Activated naive CD8-positive, alpha-beta T cell treated with anti-CD3 and anti-CD28 coated beads for 36 hours (primary cell): ENCODE results near the gene GPR39. TPM values are rescaled to one million over a fixed set of nuclear protein-coding genes. Genes with fewer than 3 reads are reported as not detected.

Experiments
- DNase-seq: peaks from one replicate; pipeline ENCODE4 v3.0.0; 2021
- H3K27ac Mint-ChIP-seq: one replicate; pipeline ENCODE4 v1.8.0; 2022; ENCODE audit warnings: mild to moderate bottlenecking, moderate library complexity, mixed read lengths
- H3K27me3 Mint-ChIP-seq: one replicate; pipeline ENCODE4 v1.8.0; 2022; ENCODE audit warnings: mild to moderate bottlenecking, mixed read lengths
- H3K36me3 Mint-ChIP-seq: one replicate; pipeline ENCODE4 v1.8.0; 2021; ENCODE audit warnings: mild to moderate bottlenecking, mixed read lengths
- H3K4me1 Mint-ChIP-seq: one replicate; pipeline ENCODE4 v1.8.0; 2021; ENCODE audit warnings: mixed read lengths
- H3K4me3 Mint-ChIP-seq: one replicate; pipeline ENCODE4 v1.8.0; 2022; ENCODE audit warnings: mild to moderate bottlenecking, moderate library complexity, mixed read lengths
- H3K9me3 Mint-ChIP-seq: one replicate; pipeline ENCODE4 v1.8.0; 2022; ENCODE audit warnings: mixed read lengths
- total RNA-seq, 2 experiments: library from RNA; stranded (reverse); gene quantifications; one replicate each; pipeline ENCODE4 v1.2.3, GENCODE V29; 2021

The GPR39 gene
- total RNA-seq, 2 experiments from 2014 or later: not detected

- Mint-ChIP-seq H3K4me1 (no peaks in the 10 kb centered on the region), H3K4me3 (no peak overlapping the region), H3K36me3 (no peaks in the 10 kb centered on the region), H3K27ac (no peak overlapping the region), H3K9me3 (no peaks in the 10 kb centered on the region), H3K27me3 (peaks cover 3% of the 10 kb centered on the region)
- no peak for DNase-seq
Observed at GRCh38 chr2:132568656-132569055, 152.1 kb downstream of the GPR39 start.

GRCh38 chr2:132573444-132574007 lies 156.9 kb downstream of the GPR39 start:
- no peaks in the 10 kb centered on the region for H3K9me3 Mint-ChIP-seq
- no peak overlapping the region for H3K27ac Mint-ChIP-seq
- no peaks in the 10 kb centered on the region for H3K4me1 Mint-ChIP-seq
- DNase-seq: no peak
- H3K27me3 Mint-ChIP-seq: peaks cover 3% of the 10 kb centered on the region
- no peaks in the 10 kb centered on the region for H3K36me3 Mint-ChIP-seq
- H3K4me3 Mint-ChIP-seq: no peak overlapping the region

- no peaks in the 10 kb centered on the region for H3K27me3 Mint-ChIP-seq
- no peak for DNase-seq
- H3K27ac Mint-ChIP-seq: no peak overlapping the region
- no peaks in the 10 kb centered on the region for H3K36me3 Mint-ChIP-seq
- no peaks in the 10 kb centered on the region for H3K4me1 Mint-ChIP-seq
- no peak overlapping the region for H3K4me3 Mint-ChIP-seq
- H3K9me3 Mint-ChIP-seq: no peaks in the 10 kb centered on the region
Observed at GRCh38 chr2:132577686-132578085, 161.1 kb downstream of the GPR39 start.

- Mint-ChIP-seq H3K9me3 (no peaks in the 10 kb centered on the region), H3K27me3 (no peaks in the 10 kb centered on the region), H3K27ac (no peak overlapping the region), H3K4me1 (no peaks in the 10 kb centered on the region), H3K36me3 (no peaks in the 10 kb centered on the region), H3K4me3 (no peak overlapping the region)
- no peak for DNase-seq
Observed at GRCh38 chr2:132581591-132581990, 165.0 kb downstream of the GPR39 start.

- H3K27ac Mint-ChIP-seq: no peak overlapping the region
- H3K9me3 Mint-ChIP-seq: no peaks in the 10 kb centered on the region
- no peak for DNase-seq
- H3K4me1 Mint-ChIP-seq: no peaks in the 10 kb centered on the region
- H3K36me3 Mint-ChIP-seq: no peaks in the 10 kb centered on the region
- H3K27me3 Mint-ChIP-seq: no peaks in the 10 kb centered on the region
- H3K4me3 Mint-ChIP-seq: no peak overlapping the region
Observed at GRCh38 chr2:132581991-132582738, 165.6 kb downstream of the GPR39 start.

- no peak for DNase-seq
- no peak overlapping the region for H3K27ac Mint-ChIP-seq
- no peak overlapping the region for H3K4me3 Mint-ChIP-seq
- no peaks in the 10 kb centered on the region for H3K9me3 Mint-ChIP-seq
- no peaks in the 10 kb centered on the region for H3K27me3 Mint-ChIP-seq
- no peaks in the 10 kb centered on the region for H3K36me3 Mint-ChIP-seq
- no peaks in the 10 kb centered on the region for H3K4me1 Mint-ChIP-seq
Observed at GRCh38 chr2:132583666-132584360, 167.2 kb downstream of the GPR39 start.

GRCh38 chr2:132584976-132585817 lies 168.6 kb downstream of the GPR39 start:
- no peak for DNase-seq
- Mint-ChIP-seq H3K27me3 (no peaks in the 10 kb centered on the region), H3K4me1 (no peaks in the 10 kb centered on the region), H3K4me3 (no peak overlapping the region), H3K9me3 (no peaks in the 10 kb centered on the region), H3K27ac (no peak overlapping the region), H3K36me3 (no peaks in the 10 kb centered on the region)

GRCh38 chr2:132586101-132586511 lies 169.5 kb downstream of the GPR39 start:
- Mint-ChIP-seq H3K27ac (no peak overlapping the region), H3K9me3 (no peaks in the 10 kb centered on the region), H3K27me3 (no peaks in the 10 kb centered on the region), H3K36me3 (no peaks in the 10 kb centered on the region), H3K4me3 (no peak overlapping the region), H3K4me1 (no peaks in the 10 kb centered on the region)
- no peak for DNase-seq

- H3K36me3 Mint-ChIP-seq: no peaks in the 10 kb centered on the region
- H3K27ac Mint-ChIP-seq: no peak overlapping the region
- H3K27me3 Mint-ChIP-seq: no peaks in the 10 kb centered on the region
Observed at GRCh38 chr2:132586835-132587234, 170.2 kb downstream of the GPR39 start.

GRCh38 chr2:132588576-132588975 lies 172.0 kb downstream of the GPR39 start:
- DNase-seq: no peak
- Mint-ChIP-seq H3K36me3 (no peaks in the 10 kb centered on the region), H3K4me3 (no peak overlapping the region), H3K4me1 (no peaks in the 10 kb centered on the region), H3K9me3 (no peaks in the 10 kb centered on the region), H3K27me3 (no peaks in the 10 kb centered on the region), H3K27ac (no peak overlapping the region)

More at GRCh38 chr2:132586835-132587234, 170.2 kb downstream of the GPR39 start:
- DNase-seq: no peak
- no peaks in the 10 kb centered on the region for H3K9me3 Mint-ChIP-seq
- H3K4me3 Mint-ChIP-seq: no peak overlapping the region
- no peaks in the 10 kb centered on the region for H3K4me1 Mint-ChIP-seq

- Mint-ChIP-seq H3K27me3 (no peaks in the 10 kb centered on the region), H3K4me1 (no peaks in the 10 kb centered on the region), H3K9me3 (no peaks in the 10 kb centered on the region), H3K27ac (no peak overlapping the region), H3K4me3 (no peak overlapping the region), H3K36me3 (no peaks in the 10 kb centered on the region)
- DNase-seq: no peak
Observed at GRCh38 chr2:132589111-132589830, 172.7 kb downstream of the GPR39 start.

GRCh38 chr2:132589966-132590365 lies 173.4 kb downstream of the GPR39 start:
- no peak overlapping the region for H3K27ac Mint-ChIP-seq
- H3K27me3 Mint-ChIP-seq: no peaks in the 10 kb centered on the region

GRCh38 chr2:132593171-132593570 lies 176.6 kb downstream of the GPR39 start:
- peaks cover 1% of the 10 kb centered on the region for H3K9me3 Mint-ChIP-seq
- H3K27ac Mint-ChIP-seq: no peak overlapping the region
- DNase-seq: no peak
- H3K4me3 Mint-ChIP-seq: no peak overlapping the region
- no peaks in the 10 kb centered on the region for H3K27me3 Mint-ChIP-seq
- H3K36me3 Mint-ChIP-seq: no peaks in the 10 kb centered on the region
- H3K4me1 Mint-ChIP-seq: no peaks in the 10 kb centered on the region

More at GRCh38 chr2:132589966-132590365, 173.4 kb downstream of the GPR39 start:
- no peaks in the 10 kb centered on the region for H3K4me1 Mint-ChIP-seq
- no peaks in the 10 kb centered on the region for H3K9me3 Mint-ChIP-seq
- H3K4me3 Mint-ChIP-seq: no peak overlapping the region
- H3K36me3 Mint-ChIP-seq: no peaks in the 10 kb centered on the region
- DNase-seq: no peak

GRCh38 chr2:132595186-132595585 lies 178.6 kb downstream of the GPR39 start:
- no peak overlapping the region for H3K27ac Mint-ChIP-seq
- no peaks in the 10 kb centered on the region for H3K36me3 Mint-ChIP-seq
- no peak overlapping the region for H3K4me3 Mint-ChIP-seq
- peaks cover 2% of the 10 kb centered on the region for H3K27me3 Mint-ChIP-seq
- no peaks in the 10 kb centered on the region for H3K4me1 Mint-ChIP-seq
- no peak for DNase-seq
- H3K9me3 Mint-ChIP-seq: peaks cover 1% of the 10 kb centered on the region
